Hindlimb muscle (tissue), 1 donor: Measurements from ENCODE around the gene APBA1. TPM values are rescaled to one million over a fixed set of nuclear protein-coding genes. Genes with fewer than 3 reads are reported as not detected.
"Not testable (repeated sequence)": the region's sequence is repeated elsewhere in the genome, so short reads cannot be mapped to it uniquely, and the experiment has no call there.

ENCODE experiments used
- DNase-seq: peaks from one replicate; pipeline ENCODE4 v3.0.0-alpha.2; 2013
- polyA plus RNA-seq: library from polyadenylated mRNA; unstranded; fragments of 120-200 nt; gene quantifications from one replicate; pipeline ENCODE4 v1.2.1, GENCODE V29; 2013; ENCODE audit not compliant: insufficient read length

The APBA1 gene
- polyA plus RNA-seq, 1 donor: 6.0 TPM

- DNase-seq: no peak
These were observed 67.5 kb downstream of the APBA1 start for GRCh38 chr9:69604568-69605219.

- no peak for DNase-seq
These were observed 68.5 kb downstream of the APBA1 start for GRCh38 chr9:69603656-69604055.

- no peak for DNase-seq
These were observed 69.4 kb downstream of the APBA1 start for GRCh38 chr9:69602773-69603172.

GRCh38 chr9:69601698-69602097 is 70.5 kb downstream of the APBA1 start:
- DNase-seq: no peak

- no peak for DNase-seq
These were observed 71.7 kb downstream of the APBA1 start for GRCh38 chr9:69600314-69601047.

GRCh38 chr9:69599232-69599971 is 72.8 kb downstream of the APBA1 start:
- no peak for DNase-seq

GRCh38 chr9:69596906-69597305 is 75.3 kb downstream of the APBA1 start:
- DNase-seq: not testable (repeated sequence)

- no peak for DNase-seq
These were observed 78.0 kb downstream of the APBA1 start for GRCh38 chr9:69594180-69594579.

GRCh38 chr9:69593756-69594155 is 78.4 kb downstream of the APBA1 start:
- DNase-seq: no peak

- no peak for DNase-seq
These were observed 78.9 kb downstream of the APBA1 start for GRCh38 chr9:69593301-69593700.

- no peak for DNase-seq
These were observed 81.9 kb downstream of the APBA1 start for GRCh38 chr9:69590266-69590665.

GRCh38 chr9:69589156-69589555 is 83.0 kb downstream of the APBA1 start:
- no peak for DNase-seq

- DNase-seq: no peak
These were observed 86.6 kb downstream of the APBA1 start for GRCh38 chr9:69585571-69585970.

GRCh38 chr9:69584759-69585158 is 87.4 kb downstream of the APBA1 start:
- DNase-seq: no peak

GRCh38 chr9:69583645-69584234 is 88.4 kb downstream of the APBA1 start:
- no peak for DNase-seq

- DNase-seq: no peak
These were observed 89.5 kb downstream of the APBA1 start for GRCh38 chr9:69582544-69583297.

- DNase-seq: no peak
These were observed 90.2 kb downstream of the APBA1 start for GRCh38 chr9:69582018-69582417.

- no peak for DNase-seq
These were observed 91.5 kb downstream of the APBA1 start for GRCh38 chr9:69580582-69581214.

- no peak for DNase-seq
These were observed 92.2 kb downstream of the APBA1 start for GRCh38 chr9:69579760-69580581.

GRCh38 chr9:69579032-69579758 is 93.0 kb downstream of the APBA1 start:
- no peak for DNase-seq
